ENCODE measurements around the gene IARS1.

IARS1 gene

GRCh38 chr9:92279302-92279701, 14.2 kb downstream of the IARS1 start:
- no peak overlapping the region for H3K4me2 ChIP-seq (ENCODE audit: low read length)
- H3K36me3 ChIP-seq (replicated peaks; ENCODE audit: low read depth, low read length), result peaks cover 76% of the 10 kb centered on the region
- no peak overlapping the region for H3K9ac ChIP-seq (ENCODE audit: low read length)
- no peaks in the 10 kb centered on the region for H3K27me3 ChIP-seq (ENCODE audit: low read depth, low read length)
- H4K20me1 ChIP-seq (ENCODE audit: insufficient read depth, low read length), result no peaks in the 10 kb centered on the region
- H3K27ac ChIP-seq (ENCODE audit: low read length), result no peak overlapping the region
- H2AFZ ChIP-seq (ENCODE audit: low read depth, low read length), result no peak overlapping the region
- H3K4me1 ChIP-seq (ENCODE audit: low read length), result peaks cover 10% of the 10 kb centered on the region
- TF ChIP-seq, protein P1, sequence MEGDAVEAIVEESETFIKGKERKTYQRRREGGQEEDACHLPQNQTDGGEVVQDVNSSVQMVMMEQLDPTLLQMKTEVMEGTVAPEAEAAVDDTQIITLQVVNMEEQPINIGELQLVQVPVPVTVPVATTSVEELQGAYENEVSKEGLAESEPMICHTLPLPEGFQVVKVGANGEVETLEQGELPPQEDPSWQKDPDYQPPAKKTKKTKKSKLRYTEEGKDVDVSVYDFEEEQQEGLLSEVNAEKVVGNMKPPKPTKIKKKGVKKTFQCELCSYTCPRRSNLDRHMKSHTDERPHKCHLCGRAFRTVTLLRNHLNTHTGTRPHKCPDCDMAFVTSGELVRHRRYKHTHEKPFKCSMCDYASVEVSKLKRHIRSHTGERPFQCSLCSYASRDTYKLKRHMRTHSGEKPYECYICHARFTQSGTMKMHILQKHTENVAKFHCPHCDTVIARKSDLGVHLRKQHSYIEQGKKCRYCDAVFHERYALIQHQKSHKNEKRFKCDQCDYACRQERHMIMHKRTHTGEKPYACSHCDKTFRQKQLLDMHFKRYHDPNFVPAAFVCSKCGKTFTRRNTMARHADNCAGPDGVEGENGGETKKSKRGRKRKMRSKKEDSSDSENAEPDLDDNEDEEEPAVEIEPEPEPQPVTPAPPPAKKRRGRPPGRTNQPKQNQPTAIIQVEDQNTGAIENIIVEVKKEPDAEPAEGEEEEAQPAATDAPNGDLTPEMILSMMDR (IDR thresholded peaks at IDR 0.05; ENCODE audit: low read depth, low read length), result no peak
- no peak for TF ChIP-seq EZH2phosphoT487 (IDR thresholded peaks at IDR 0.05; ENCODE audit: low read depth)
- peaks cover 25% of the 10 kb centered on the region for H3K79me2 ChIP-seq (ENCODE audit: low read length)
- no peaks in the 10 kb centered on the region for H3K9me3 ChIP-seq (ENCODE audit: insufficient read depth, low read length)
- no peak overlapping the region for H3K4me3 ChIP-seq (ENCODE audit: low read length)

GRCh38 chr9:92278110-92278509, 15.4 kb downstream of the IARS1 start:
- Histone ChIP-seq H3K4me2 (ENCODE audit: low read length) (no peak overlapping the region), H4K20me1 (ENCODE audit: insufficient read depth, low read length) (no peaks in the 10 kb centered on the region), H3K36me3 (replicated peaks; ENCODE audit: low read depth, low read length) (peaks cover 84% of the 10 kb centered on the region), H3K4me1 (ENCODE audit: low read length) (peaks cover 10% of the 10 kb centered on the region), H2AFZ (ENCODE audit: low read depth, low read length) (no peak overlapping the region), H3K4me3 (ENCODE audit: low read length) (no peak overlapping the region), H3K27me3 (ENCODE audit: low read depth, low read length) (no peaks in the 10 kb centered on the region), H3K79me2 (ENCODE audit: low read length) (peaks cover 18% of the 10 kb centered on the region), H3K9ac (ENCODE audit: low read length) (no peak overlapping the region), H3K27ac (ENCODE audit: low read length) (no peak overlapping the region), H3K9me3 (ENCODE audit: insufficient read depth, low read length) (no peaks in the 10 kb centered on the region)
- TF ChIP-seq, protein P1 (IDR thresholded peaks at IDR 0.05; ENCODE audit: low read depth, low read length), result no peak
- no peak for TF ChIP-seq EZH2phosphoT487 (IDR thresholded peaks at IDR 0.05; ENCODE audit: low read depth)

GRCh38 chr9:92276331-92277032, 17.0 kb downstream of the IARS1 start:
- no peak overlapping the region for H3K4me2 ChIP-seq (ENCODE audit: low read length)

GRCh38 chr9:92275541-92275940, 18.0 kb downstream of the IARS1 start:
- Histone ChIP-seq H2AFZ (ENCODE audit: low read depth, low read length) (no peak overlapping the region), H3K27ac (ENCODE audit: low read length) (no peak overlapping the region), H3K36me3 (replicated peaks; ENCODE audit: low read depth, low read length) (peaks cover 89% of the 10 kb centered on the region), H3K9ac (ENCODE audit: low read length) (no peak overlapping the region), H3K4me1 (ENCODE audit: low read length) (peaks cover 10% of the 10 kb centered on the region), H3K4me3 (ENCODE audit: low read length) (no peak overlapping the region), H3K9me3 (ENCODE audit: insufficient read depth, low read length) (no peaks in the 10 kb centered on the region), H4K20me1 (ENCODE audit: insufficient read depth, low read length) (no peaks in the 10 kb centered on the region), H3K4me2 (ENCODE audit: low read length) (no peak overlapping the region), H3K79me2 (ENCODE audit: low read length) (peaks cover 4% of the 10 kb centered on the region; the same call in 1 of the 2 replicates), H3K27me3 (ENCODE audit: low read depth, low read length) (no peaks in the 10 kb centered on the region)
- TF ChIP-seq EZH2phosphoT487 (IDR thresholded peaks at IDR 0.05; ENCODE audit: low read depth), result no peak
- TF ChIP-seq, protein P1 (IDR thresholded peaks at IDR 0.05; ENCODE audit: low read depth, low read length), result no peak

More at GRCh38 chr9:92276331-92277032, 17.0 kb downstream of the IARS1 start:
- Histone ChIP-seq H3K27me3 (ENCODE audit: low read depth, low read length) (no peaks in the 10 kb centered on the region), H3K4me1 (ENCODE audit: low read length) (peaks cover 10% of the 10 kb centered on the region), H2AFZ (ENCODE audit: low read depth, low read length) (no peak overlapping the region), H3K4me3 (ENCODE audit: low read length) (no peak overlapping the region), H3K9me3 (ENCODE audit: insufficient read depth, low read length) (no peaks in the 10 kb centered on the region), H3K9ac (ENCODE audit: low read length) (no peak overlapping the region), H4K20me1 (ENCODE audit: insufficient read depth, low read length) (no peaks in the 10 kb centered on the region), H3K36me3 (replicated peaks; ENCODE audit: low read depth, low read length) (peaks cover 85% of the 10 kb centered on the region), H3K27ac (ENCODE audit: low read length) (no peak overlapping the region), H3K79me2 (ENCODE audit: low read length) (peaks cover 4% of the 10 kb centered on the region)
- TF ChIP-seq EZH2phosphoT487 (IDR thresholded peaks at IDR 0.05; ENCODE audit: low read depth), result no peak
- TF ChIP-seq, protein P1 (IDR thresholded peaks at IDR 0.05; ENCODE audit: low read depth, low read length), result no peak
